Activated CD4-positive, alpha-beta T cell treated with anti-CD3 and anti-CD28 coated beads, Interleukin-2, amount 50 U/mL, for 4 hours (primary cell): ENCODE measurements around the gene MICAL2.

ENCODE experiments used
- DNase-seq, 2 experiments: peaks; one replicate each; pipeline ENCODE4 v3.0.0-alpha.2; 2020

MICAL2 gene

GRCh38 chr11:12192794-12193514 is 82.6 kb downstream of the MICAL2 start:
- no peak for DNase-seq

DNA sequence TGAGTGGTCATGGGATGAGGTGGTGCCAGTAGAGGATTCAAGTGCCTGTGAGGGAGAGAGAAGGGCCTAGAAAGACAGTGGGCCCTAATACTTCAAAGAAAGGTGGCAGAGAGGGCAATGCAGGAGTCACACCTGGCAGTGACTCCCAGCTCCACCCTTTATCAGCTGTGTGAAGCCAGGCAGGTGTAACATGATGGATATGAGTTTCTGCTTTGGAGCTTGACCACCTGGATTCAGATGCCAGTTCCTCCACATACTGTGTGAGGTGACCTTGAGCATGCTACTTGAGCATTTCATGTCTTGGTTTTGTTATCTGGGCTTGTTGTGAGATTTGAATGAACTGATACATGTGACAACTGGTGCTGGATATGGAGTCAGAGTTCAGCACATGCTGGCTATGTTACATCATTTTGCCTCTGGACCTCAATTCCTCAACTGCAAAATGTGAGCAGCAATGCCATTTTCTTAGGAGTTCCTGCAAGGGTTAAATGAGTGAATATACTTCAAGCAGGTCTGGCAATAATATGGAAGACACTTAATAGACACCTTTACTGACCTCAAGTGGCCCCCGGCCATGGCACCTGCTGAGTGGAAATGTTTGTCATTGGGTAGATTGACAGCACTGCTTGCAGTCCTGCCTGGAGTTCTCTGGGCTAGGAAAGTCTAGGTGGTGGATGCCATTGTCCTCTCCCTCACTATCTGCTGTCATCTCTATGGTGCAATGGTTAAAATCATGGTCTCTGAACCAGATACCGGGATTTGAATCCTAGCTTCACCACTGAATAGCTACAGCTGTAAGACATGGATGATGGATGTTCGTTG is 83.3 kb downstream of the MICAL2 start:
- DNase-seq: no peak

- peak; percentile 19 to 37 for DNase-seq
Observed at GRCh38 chr11:12195768-12196167, 85.4 kb downstream of the MICAL2 start.

DNA sequence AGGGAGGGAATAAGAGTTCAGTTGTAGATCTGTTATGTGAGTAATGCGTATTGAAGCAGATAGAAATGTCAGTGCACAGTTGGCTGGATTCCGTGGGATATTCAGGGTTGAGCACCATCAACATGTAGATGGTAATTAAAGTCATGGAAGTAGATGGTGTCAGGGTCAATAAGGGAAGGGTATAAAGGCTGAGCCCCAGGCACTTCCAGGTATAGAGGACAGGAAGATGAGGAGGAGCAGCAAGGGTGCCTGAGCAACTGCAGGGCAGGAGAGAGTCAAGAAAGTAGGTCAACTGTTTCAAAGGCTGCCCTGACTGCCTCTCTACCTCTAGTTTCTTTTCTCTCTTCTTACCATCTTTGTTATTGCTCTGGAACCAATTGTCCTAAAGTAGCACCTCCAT is 85.9 kb downstream of the MICAL2 start:
- no peak for DNase-seq

DNA sequence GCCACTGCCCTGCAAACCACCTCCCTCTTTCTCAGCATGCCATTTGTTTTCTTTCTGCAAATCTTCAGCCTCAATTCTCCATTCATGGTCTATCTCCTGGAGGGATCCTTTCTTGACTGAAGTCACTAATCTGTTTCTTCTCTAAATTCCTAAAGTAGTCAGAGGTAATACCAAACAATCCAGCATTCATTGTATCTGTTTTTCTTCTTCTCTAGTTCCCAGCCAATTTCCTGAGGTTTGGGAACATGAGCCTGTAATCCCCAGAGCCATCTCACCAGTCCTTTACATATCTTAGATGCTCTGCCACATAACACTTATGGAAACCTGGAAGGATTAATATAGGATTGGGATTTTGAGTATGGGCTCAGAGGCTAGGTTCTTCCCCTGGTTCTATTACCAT is 86.5 kb downstream of the MICAL2 start:
- no peak for DNase-seq

GRCh38 chr11:12198251-12199222 is 88.1 kb downstream of the MICAL2 start:
- DNase-seq: no peak

GRCh38 chr11:12199231-12199948 is 89.0 kb downstream of the MICAL2 start:
- no peak for DNase-seq

DNA sequence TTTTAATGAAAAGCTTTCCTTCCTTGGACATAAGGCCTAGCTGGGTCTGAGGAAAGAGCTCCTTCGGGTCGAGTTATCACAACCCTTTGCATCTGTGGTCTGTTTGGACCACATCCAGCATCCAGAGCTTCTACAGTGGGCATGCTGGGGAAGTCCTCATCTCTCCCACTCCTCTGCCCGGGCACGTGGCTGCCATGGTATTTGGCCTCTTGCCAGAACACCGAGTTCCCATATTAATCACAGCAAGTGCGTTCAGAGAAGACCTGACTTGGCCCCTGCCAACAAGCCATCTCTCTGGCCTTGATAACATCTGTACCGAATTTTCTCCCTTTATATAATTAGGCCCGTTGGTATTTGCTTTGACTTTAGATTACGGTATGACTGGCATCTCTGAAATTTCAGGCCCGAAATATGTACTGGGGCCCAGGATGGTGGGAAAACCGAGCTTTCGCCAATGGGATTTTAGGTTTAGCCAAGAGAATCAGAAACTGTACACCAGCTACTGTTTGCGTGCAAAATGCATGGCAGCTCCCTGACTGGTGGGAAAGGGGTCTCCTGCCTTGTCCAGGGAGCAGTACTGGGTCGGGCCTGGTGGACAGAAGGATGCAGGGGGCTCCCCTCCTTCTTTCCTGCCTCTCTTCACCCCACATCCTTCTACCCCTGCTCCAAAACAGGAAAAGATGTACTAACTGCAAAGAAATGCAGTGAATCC is 90.0 kb downstream of the MICAL2 start:
- DNase-seq: no peak

GRCh38 chr11:12200991-12201985 is 90.9 kb downstream of the MICAL2 start:
- DNase-seq: no peak

- no peak for DNase-seq
Observed at GRCh38 chr11:12202661-12203310, 92.4 kb downstream of the MICAL2 start.

GRCh38 chr11:12204506-12204905 is 94.1 kb downstream of the MICAL2 start:
- DNase-seq: no peak

- DNase-seq: no peak
Observed at GRCh38 chr11:12205330-12205729, 94.9 kb downstream of the MICAL2 start.

- DNase-seq: no peak
Observed at GRCh38 chr11:12206529-12206928, 96.1 kb downstream of the MICAL2 start.

DNA sequence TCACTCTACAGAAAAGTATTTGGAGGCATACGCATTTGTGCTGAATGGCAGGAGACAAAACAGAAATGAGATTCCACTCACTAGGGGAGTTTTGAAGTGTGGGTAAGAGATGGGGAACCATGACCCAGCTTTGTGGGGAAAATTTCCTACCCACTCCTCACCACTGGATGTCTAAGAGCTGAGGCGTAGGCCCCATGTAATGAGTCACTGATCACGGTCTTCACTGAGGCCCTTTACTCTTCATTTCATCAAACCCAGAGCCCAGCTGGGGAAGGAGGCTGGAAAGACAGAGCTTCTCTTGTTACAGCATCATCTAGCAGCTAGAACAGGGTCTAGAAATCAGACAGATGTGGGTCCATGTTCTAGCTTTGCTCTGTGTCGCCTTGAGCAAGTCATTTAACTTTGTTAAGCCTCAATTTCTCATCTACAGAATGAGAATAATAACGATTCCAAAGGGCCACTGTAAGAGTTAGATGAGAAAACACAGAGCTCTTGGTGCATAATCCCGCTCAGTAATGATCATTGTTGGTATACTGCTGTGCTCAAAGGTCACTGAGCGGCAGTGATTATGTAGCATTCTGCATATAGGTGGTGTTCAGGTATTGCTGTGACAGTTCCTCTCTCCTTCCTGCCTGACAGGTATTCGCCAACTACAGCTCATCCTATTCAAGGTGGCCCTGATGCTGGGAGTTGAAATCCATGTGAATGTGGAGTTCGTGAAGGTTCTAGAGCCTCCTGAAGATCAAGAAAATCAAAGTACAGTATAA is 97.2 kb downstream of the MICAL2 start:
- DNase-seq: no peak

DNA sequence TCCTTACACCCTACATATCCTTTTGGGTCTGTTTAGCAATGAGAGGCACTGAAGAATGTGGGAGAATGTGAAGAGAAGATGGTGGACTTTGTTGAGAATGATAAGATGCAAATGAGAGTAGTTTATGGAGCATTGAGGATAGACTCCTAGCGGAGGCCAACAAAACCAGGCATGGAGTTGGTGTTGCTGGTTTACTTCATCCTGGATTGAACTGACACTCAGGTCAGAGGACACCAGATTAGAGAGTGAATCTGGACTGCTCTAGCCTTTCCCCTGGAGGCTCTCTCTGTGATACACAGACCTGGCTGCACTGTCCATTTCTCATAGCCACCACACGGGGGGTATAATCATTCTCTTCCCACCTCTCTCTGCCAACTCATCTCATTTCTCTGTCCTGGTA is 98.7 kb downstream of the MICAL2 start:
- DNase-seq: no peak

DNA sequence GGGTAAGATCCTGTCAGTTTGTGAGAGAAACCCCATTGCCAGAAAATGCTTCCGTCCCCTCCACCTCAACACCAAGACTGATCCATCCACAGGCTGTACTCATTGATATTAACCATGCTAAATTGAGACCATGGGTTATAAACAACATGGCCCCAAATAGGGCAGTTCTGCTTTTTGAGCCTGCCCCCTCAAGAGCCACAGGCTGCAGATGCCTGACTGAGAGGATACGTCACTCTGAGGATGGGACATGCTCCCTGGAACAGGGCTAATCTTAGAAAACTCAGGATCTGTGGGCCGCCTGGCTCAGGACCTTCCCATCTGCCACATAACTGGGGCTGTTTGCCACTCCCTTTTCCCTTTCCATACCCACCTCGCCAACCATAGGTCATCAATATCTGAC is 99.8 kb downstream of the MICAL2 start:
- no peak for DNase-seq

- DNase-seq: no peak
Observed at GRCh38 chr11:12211331-12212065, 101.1 kb downstream of the MICAL2 start.

GRCh38 chr11:12212174-12212820 is 101.9 kb downstream of the MICAL2 start:
- no peak for DNase-seq
